Fibroblast of skin of abdomen (primary cell): ENCODE results near the gene TOR2A. TPM values are rescaled to one million over a fixed set of nuclear protein-coding genes. Genes with fewer than 3 reads are reported as not detected.
"Not testable (repeated sequence)": the region's sequence is repeated elsewhere in the genome, so short reads cannot be mapped to it uniquely, and the experiment has no call there.

Experiments
- DNase-seq: peaks from one replicate; pipeline ENCODE4 v3.0.0-alpha.2; 2013
- polyA plus RNA-seq, 2 experiments: library from polyadenylated mRNA; unstranded; fragments of 120-200 nt; gene quantifications; one replicate each; pipeline ENCODE4 v1.2.1, GENCODE V29; 2013; ENCODE audit not compliant: insufficient read length in 2 of 2

The TOR2A gene
- polyA plus RNA-seq (2013, experiment 1 of 2; ENCODE audit: insufficient read length) = 8.1 TPM
- polyA plus RNA-seq (2013, experiment 2 of 2; ENCODE audit: insufficient read length) = 10.9 TPM

GRCh38 chr9:127734747-127735529, at the start of gene TOR2A:
Gene TOR2A, minus strand, starts transcription at chr9:127735294. Its CDS starts 24 bp downstream, at chr9:127735270.
- peak; percentile 95 for DNase-seq

DNA sequence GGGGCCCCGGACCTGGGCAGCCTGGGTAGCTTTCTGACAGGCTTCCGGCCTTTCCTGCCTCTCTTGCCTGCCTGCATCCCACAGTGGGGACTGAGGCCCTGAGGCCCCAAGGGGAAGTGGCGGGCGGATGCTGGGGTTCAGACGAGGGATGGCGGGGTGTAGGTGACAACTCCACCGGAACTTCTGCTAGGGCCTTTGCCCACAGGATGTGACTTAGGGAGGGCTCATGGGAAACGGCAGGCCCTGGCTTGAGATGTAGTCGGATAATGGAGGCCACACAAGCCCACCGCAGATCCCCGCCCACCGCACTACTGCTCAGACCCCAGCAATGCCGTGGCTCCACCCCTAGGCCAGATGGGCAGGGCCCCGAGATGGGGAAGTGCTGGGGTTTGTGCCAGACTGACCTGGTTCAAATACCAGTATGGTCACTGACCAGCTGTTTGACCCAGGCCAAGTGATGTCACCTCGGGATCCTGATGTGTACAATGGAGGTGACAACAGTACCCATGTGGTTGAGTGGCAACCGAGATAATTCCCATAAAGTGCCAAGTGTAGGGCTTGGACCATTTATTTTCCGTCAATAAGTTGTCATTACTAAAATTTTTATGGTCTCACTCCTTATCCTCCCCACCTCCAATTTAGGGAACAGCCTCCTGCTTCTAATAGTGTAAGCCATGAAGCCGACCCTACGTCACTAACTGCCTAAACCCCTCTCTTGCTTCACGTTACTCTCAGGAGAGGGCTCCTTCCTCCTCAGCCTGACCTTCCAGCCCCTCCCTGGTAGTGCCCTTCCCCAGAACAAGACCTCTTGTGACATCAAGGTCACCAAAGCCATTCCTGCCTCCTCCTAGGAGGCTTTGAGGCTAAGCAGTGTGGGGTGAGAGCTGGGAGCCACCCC, 48.3 kb upstream of the TOR2A start:
- no peak for DNase-seq

- no peak for DNase-seq
Measured at GRCh38 chr9:127781806-127782205, 46.7 kb upstream of the TOR2A start.

- not testable (repeated sequence) for DNase-seq
Measured at GRCh38 chr9:127780909-127781308, 45.8 kb upstream of the TOR2A start.

DNA sequence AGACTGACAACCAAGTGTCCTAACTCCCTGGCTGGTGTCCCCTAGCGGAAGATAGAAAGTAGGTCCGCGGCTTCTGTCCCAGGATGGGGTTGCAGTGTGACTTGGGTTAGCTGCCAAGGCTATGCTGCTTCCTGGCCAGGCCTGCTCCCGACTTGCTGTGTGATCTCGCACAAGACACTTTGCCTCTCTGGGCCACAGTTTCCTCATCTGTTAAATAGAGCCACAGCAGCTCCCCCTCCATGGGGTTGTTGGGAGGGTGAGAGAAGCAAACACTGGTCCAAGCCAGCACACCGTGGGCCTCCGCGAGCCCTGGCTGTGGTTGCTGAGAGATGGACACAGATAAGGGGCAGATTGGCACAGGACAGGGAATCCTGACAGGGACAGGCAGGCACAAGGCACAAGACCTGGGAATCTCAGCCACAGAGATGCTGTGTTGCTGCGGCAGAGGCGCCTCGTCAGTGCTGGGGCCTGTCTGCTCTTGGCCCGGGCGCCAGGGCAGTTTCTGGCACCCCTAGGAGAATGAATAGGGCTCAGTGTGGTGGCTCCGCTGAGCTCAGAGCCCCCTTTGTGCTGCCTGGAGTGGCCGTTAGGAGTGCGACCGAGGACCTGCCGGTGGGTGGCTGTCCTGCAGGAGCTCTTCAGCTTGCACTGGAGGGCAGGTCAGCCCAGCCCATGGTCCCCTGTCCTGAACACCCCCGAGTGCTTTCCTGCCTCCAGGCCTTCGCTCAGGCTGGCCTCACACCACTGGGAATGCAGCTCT, 45.2 kb upstream of the TOR2A start:
- DNase-seq = no peak

- DNase-seq = no peak
Measured at GRCh38 chr9:127779136-127779981, 44.3 kb upstream of the TOR2A start.

- no peak for DNase-seq
Measured at GRCh38 chr9:127778280-127779135, 43.4 kb upstream of the TOR2A start, which contains the start of gene SH2D3C. Gene SH2D3C, minus strand, starts transcription at chr9:127778666. Its CDS starts 39 bp downstream, at chr9:127778627.

GRCh38 chr9:127777368-127777980, 42.4 kb upstream of the TOR2A start:
- DNase-seq = no peak

GRCh38 chr9:127776924-127777289, 41.8 kb upstream of the TOR2A start:
- no peak for DNase-seq

- no peak for DNase-seq
Measured at GRCh38 chr9:127776195-127776923, 41.3 kb upstream of the TOR2A start.

GRCh38 chr9:127773981-127774380, 38.9 kb upstream of the TOR2A start:
- DNase-seq = no peak

DNA sequence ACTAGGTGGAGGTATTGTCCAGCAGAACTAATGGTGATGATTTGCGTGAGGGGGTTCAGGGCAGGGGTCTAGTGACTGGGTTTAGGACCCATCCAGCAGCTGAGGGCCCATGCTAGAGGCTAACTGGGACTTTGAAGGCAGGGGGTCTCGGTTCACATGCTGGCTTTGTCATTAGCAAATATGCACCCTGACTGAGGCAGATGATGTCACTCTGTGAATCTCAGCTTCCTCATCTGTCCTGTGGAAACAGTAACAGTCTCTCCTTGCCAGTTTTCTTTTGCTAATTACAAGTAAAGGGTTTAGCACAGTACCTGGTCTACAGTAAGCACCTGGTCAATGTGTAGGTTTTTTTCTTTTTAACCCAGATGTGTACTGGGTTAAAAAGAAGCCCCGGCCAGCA, 38.2 kb upstream of the TOR2A start:
- no peak for DNase-seq

DNA sequence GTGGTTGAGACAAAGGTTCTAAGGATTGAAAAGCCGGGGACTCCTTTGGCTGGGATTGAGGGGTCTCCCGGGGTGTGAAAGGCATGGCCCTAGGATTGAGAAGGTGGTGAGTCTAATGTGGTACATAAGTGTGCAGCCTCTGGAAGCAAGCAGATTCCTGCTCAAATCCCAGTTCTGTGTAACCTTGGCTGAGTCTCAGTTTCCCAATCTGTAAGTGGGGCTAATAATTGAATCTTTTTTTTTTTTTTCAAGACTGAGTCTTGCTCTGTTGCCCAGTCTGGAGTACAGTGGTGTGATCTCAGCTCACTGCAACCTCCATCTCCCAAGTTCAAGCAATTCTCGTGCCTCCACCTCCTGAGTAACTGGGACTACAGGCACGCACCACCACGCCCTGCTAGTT, 37.5 kb upstream of the TOR2A start:
- no peak for DNase-seq

DNA sequence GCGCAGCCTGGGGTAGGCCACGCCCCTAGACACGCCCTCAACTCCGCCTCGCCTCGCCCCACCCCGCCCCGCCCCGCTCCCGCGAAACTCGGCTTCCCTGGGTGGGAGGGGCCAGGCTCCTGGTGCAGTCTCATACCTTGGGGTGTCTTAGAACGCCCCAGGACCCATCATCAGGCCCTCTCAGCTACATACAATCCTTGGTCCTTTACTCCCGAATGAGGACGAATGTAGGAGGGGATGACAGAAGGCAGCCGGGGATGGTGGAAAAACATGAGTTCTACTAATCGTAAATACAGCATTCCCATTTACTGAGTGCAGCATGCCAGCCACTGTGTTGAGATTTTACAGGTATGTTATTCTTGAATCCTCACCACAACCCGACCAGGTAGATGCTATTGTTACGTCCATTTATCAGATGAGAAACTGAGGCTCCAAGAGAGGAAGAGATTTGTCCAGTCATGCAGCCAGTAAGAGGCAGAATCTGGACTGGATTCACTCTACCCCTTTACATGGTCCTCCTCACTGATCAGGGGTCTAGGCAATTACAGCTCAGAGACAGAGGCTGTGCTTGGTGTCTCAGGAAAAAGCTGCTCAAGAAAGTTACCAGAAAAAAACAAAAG, 36.6 kb upstream of the TOR2A start:
- DNase-seq = no peak

- DNase-seq = peak; percentile 97
Measured at GRCh38 chr9:127770905-127771569, 35.9 kb upstream of the TOR2A start.

DNA sequence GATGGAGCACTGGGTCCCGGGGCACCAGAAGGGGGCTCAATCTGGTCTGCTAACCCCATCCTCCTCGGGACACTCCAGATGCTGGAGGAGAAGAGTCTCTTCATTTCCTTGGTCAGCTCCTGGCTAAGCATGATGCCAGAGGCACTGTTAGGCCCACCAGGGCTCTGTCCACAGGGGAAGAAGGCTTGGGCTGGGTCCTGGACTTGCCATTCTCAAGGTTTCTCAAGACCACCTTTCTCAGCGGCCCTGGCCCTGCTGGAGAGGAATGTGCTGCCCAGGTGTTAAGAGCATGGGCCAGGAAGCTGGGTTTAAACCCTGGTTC, 35.5 kb upstream of the TOR2A start:
- DNase-seq = no peak

GRCh38 chr9:127769929-127770582, 35.0 kb upstream of the TOR2A start:
- DNase-seq = no peak

- DNase-seq = no peak
Measured at GRCh38 chr9:127769101-127769500, 34.0 kb upstream of the TOR2A start.
